GM18858 (cell line): ENCODE data around the gene PDE7B.

Experiments
- ATAC-seq: cut with Tn5 transposase; IDR thresholded peaks from one replicate; pipeline ENCODE4 v1.9.1; 2021; ENCODE audit not compliant: unreplicated experiment

Gene PDE7B

GRCh38 chr6:136022224-136022874 lies 170.8 kb downstream of the PDE7B start:
- no peak for ATAC-seq

- ATAC-seq = no peak
Measured at GRCh38 chr6:136024711-136025110, 173.2 kb downstream of the PDE7B start.

- ATAC-seq = no peak
Measured at GRCh38 chr6:136025736-136026135, 174.2 kb downstream of the PDE7B start.

- no peak for ATAC-seq
Measured at GRCh38 chr6:136030131-136030530, 178.6 kb downstream of the PDE7B start.

- no peak for ATAC-seq
Measured at GRCh38 chr6:136031982-136032381, 180.5 kb downstream of the PDE7B start.

GRCh38 chr6:136033416-136033815 lies 181.9 kb downstream of the PDE7B start:
- no peak for ATAC-seq

- ATAC-seq = no peak
Measured at GRCh38 chr6:136034422-136034821, 182.9 kb downstream of the PDE7B start.

- ATAC-seq = no peak
Measured at GRCh38 chr6:136035378-136036070, 184.0 kb downstream of the PDE7B start.

- no peak for ATAC-seq
Measured at GRCh38 chr6:136036071-136036380, 184.5 kb downstream of the PDE7B start.

- ATAC-seq = no peak
Measured at GRCh38 chr6:136036601-136037000, 185.1 kb downstream of the PDE7B start.

GRCh38 chr6:136037242-136037875 lies 185.9 kb downstream of the PDE7B start:
- no peak for ATAC-seq

GRCh38 chr6:136037876-136038460 lies 186.5 kb downstream of the PDE7B start:
- no peak for ATAC-seq

GRCh38 chr6:136038531-136038930 lies 187.0 kb downstream of the PDE7B start:
- no peak for ATAC-seq

GRCh38 chr6:136039185-136039584 lies 187.7 kb downstream of the PDE7B start:
- no peak for ATAC-seq

GRCh38 chr6:136050475-136050874 lies 199.0 kb downstream of the PDE7B start:
- no peak for ATAC-seq

GRCh38 chr6:136051140-136051775 lies 199.8 kb downstream of the PDE7B start:
- ATAC-seq = no peak

- ATAC-seq = no peak
Measured at GRCh38 chr6:136052031-136052430, 200.5 kb downstream of the PDE7B start.

- no peak for ATAC-seq
Measured at GRCh38 chr6:136058852-136059251, 207.4 kb downstream of the PDE7B start.

GRCh38 chr6:136059308-136059707 lies 207.8 kb downstream of the PDE7B start:
- no peak for ATAC-seq

- no peak for ATAC-seq
Measured at GRCh38 chr6:136060052-136060451, 208.6 kb downstream of the PDE7B start.

GRCh38 chr6:136060759-136061158 lies 209.3 kb downstream of the PDE7B start:
- no peak for ATAC-seq

GRCh38 chr6:136061701-136062100 lies 210.2 kb downstream of the PDE7B start:
- ATAC-seq = no peak
